Measurements from ENCODE around the gene IRF9.

Gene IRF9

GRCh38 chr14:24115422-24116127 lies 45.5 kb upstream of the IRF9 start:
- 0 out of 2 replicates have a peak, but pooled peaks have one; percentile 41 for TF ChIP-seq ZNF600 (tag by site-specific recombination; IDR thresholded peaks at IDR 0.05)
- TF ChIP-seq PRDM10 (tag by site-specific recombination; IDR thresholded peaks at IDR 0.05): no peak
- TF ChIP-seq KLF17 (tag by site-specific recombination; IDR thresholded peaks at IDR 0.05): no peak
- peak; percentile 76 for TF ChIP-seq ZNF513 (tag by site-specific recombination; IDR thresholded peaks at IDR 0.05)
- TF ChIP-seq ZNF16 (tag by site-specific recombination; IDR thresholded peaks at IDR 0.05; ENCODE audit: low read depth): no peak
- TF ChIP-seq AEBP2 (tag by site-specific recombination; IDR thresholded peaks at IDR 0.05; ENCODE audit: borderline replicate concordance): no peak
- peak; percentile 48 for TF ChIP-seq ZNF623 (tag by site-specific recombination; IDR thresholded peaks at IDR 0.05)
- no peak for TF ChIP-seq ZNF211 (tag by site-specific recombination; IDR thresholded peaks at IDR 0.05; ENCODE audit: low read depth)
- peak overlapping the region; percentile 2; the same call in 1 of the 2 replicates for H3K27ac ChIP-seq (ENCODE audit: extremely low read depth, low read depth, low read length)
- no peaks in the 10 kb centered on the region for H3K4me1 ChIP-seq (ENCODE audit: control insufficient read depth, insufficient read depth, low read length)
- POLR2A ChIA-PET: interaction anchor here (0.5 to 8.3 kb wide), 24 partner anchors 9 to 192 kb away, joined by 3 to 163 read pairs (median 6); partner anchors contain the start of genes CHMP4A, CIDEB, EMC9 and IPO4
- H3K36me3 ChIP-seq (ENCODE audit: control insufficient read depth in 2 of 2, insufficient read depth in 1 of 2, low read length in 2 of 2): peaks cover 10 to 38% of the 10 kb centered on the region in 2 experiments; a peak in 2 of 3 replicates
- CTCF ChIA-PET: interaction anchor here (0.7 to 2.4 kb wide), 4 partner anchors 19 to 71 kb away, joined by 3 to 13 read pairs (median 6); partner anchors contain the start of genes IRF9 and PSME1
- peak overlapping the region; percentile 73 for H3K4me3 ChIP-seq (ENCODE audit: low read depth, low read length)
- no peaks in the 10 kb centered on the region for H3K9me3 ChIP-seq (ENCODE audit: control insufficient read depth, insufficient read depth, low read depth, low read length)

GRCh38 chr14:24116128-24116814 lies 44.8 kb upstream of the IRF9 start:
- TF ChIP-seq ZNF248 (tag by site-specific recombination; IDR thresholded peaks at IDR 0.05): no peak
- no peak for TF ChIP-seq EGR2 (tag by site-specific recombination; IDR thresholded peaks at IDR 0.05; ENCODE audit: low read depth)
- no peak for TF ChIP-seq ZNF302 (tag by site-specific recombination; IDR thresholded peaks at IDR 0.05; ENCODE audit: low read depth)
- no peak for TF ChIP-seq ELK4 (IDR thresholded peaks at IDR 0.05; ENCODE audit: borderline replicate concordance, low read depth, low read length)
- TF ChIP-seq SCRT1 (tag by site-specific recombination; IDR thresholded peaks at IDR 0.05; ENCODE audit: borderline replicate concordance): no peak
- TF ChIP-seq ZNF10 (tag by site-specific recombination; IDR thresholded peaks at IDR 0.05): no peak
- TF ChIP-seq ZNF16 (tag by site-specific recombination; IDR thresholded peaks at IDR 0.05; ENCODE audit: low read depth): no peak
- TF ChIP-seq ZNF169 (tag by site-specific recombination; IDR thresholded peaks at IDR 0.05): no peak
- TF ChIP-seq KLF16 (tag by site-specific recombination; IDR thresholded peaks at IDR 0.05): no peak
- H3K27ac ChIP-seq (ENCODE audit: extremely low read depth, low read depth, low read length): no peak overlapping the region
- no peaks in the 10 kb centered on the region for H3K4me1 ChIP-seq (ENCODE audit: control insufficient read depth, insufficient read depth, low read length)
- no peak overlapping the region; the same call in 1 of the 2 replicates for H3K4me3 ChIP-seq (ENCODE audit: low read depth, low read length)
- ChIA-PET POLR2A (interaction anchor here (1.8 to 8.3 kb wide), 5 partner anchors 13 to 45 kb away, joined by 5 to 163 read pairs (median 60); partner anchors contain the start of genes EMC9, IRF9, PCK2 and PSME1), CTCF (interaction anchor here (1.0 to 1.9 kb wide), 2 partner anchors 18 to 58 kb away, joined by 5 to 7 read pairs; no protein-coding TSS in a partner anchor)
- H3K9me3 ChIP-seq (ENCODE audit: control insufficient read depth, insufficient read depth, low read depth, low read length): no peaks in the 10 kb centered on the region
- peaks cover 10 to 45% of the 10 kb centered on the region in 2 experiments; a peak in 2 of 3 replicates for H3K36me3 ChIP-seq (ENCODE audit: control insufficient read depth in 2 of 2, insufficient read depth in 1 of 2, low read length in 2 of 2)
